NK-92 treated with Interleukin-12 subunit alpha and Interleukin-12 subunit beta, amount 100 ng/mL, for 24 hours (cell line): ENCODE data around the gene STIMATE.

ENCODE experiments used
- DNase-seq: peaks from one replicate; lab custom pipeline; 2025; lab: John Stamatoyannopoulos, UW

The STIMATE gene

GRCh38 chr3:52839892-52840545 lies 57.3 kb downstream of the STIMATE start:
- DNase-seq: no peak

GRCh38 chr3:52839268-52839575 lies 58.1 kb downstream of the STIMATE start:
- DNase-seq: no peak

DNA sequence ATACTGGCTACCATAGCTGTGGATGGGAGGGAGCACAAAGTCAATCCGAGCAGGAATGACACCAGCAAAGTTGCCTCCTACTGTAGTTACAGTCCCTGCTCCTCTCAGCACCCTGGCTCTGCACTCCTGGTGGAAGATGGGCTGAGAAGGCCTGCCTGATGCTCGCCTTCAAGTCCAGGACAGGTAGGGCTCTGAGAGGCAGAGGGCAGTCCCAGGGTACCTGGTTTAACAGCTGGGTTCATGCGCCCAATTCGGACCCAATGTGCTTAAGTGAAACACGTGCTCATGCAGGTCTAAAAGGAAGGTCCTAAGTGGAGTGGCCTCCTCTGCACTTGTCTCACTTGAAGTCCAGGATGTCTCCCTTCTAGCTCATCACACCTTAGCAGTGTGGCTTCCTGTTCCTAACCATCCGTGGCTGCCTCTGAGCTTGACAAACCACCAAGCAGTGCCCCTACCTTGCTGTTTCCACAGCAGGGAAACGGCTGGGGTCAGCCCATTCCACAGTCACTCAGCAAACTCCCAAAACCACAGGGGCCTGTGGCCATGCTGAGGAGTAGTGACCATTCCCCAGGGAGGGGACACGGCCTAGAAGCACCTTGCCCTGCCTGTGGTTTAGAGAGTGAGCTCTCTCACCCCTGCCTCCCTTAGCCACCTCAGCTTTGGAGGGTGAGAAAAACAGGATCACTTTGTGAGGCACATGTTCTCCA lies 58.6 kb downstream of the STIMATE start:
- DNase-seq: peak; percentile 8

DNA sequence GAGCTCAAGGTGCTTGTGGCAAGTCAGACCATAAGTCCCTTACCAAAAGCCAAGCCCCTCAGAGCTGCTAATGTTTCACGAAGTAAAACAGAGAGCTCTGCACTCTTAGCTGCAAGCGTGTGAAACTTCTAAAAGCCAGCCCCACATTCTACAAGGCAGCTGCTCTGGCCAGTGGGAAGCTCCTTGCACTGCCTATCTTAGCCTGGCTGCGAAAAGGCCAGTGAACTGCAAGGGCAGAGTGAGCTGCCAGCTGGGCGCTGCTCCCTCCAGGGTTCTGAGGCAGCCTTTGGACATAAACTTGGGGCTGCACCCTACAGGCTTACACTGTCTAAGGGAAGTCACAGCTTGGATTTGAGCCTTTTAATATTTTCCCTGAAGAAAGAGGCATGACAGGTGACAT lies 60.4 kb downstream of the STIMATE start:
- no peak for DNase-seq

DNA sequence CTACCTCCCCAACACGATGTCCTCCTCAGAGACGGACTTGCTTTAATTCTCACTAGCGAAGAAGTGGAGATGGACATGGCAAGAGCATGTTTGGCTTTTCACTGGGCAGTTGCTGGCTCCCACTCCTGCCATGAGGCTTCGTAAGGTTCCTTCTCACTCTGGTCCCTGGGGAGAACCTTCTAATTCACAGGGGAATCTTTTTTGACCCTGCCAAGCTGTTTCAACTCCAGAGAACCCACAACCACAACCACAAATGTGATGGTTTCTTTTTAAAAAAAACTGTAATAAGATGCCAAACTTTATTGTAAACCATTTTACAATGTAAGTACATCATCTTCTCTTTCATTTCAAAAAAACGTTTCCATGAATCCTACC lies 60.9 kb downstream of the STIMATE start:
- DNase-seq: no peak

- no peak for DNase-seq
Measured at GRCh38 chr3:52835766-52836470, 61.4 kb downstream of the STIMATE start.

DNA sequence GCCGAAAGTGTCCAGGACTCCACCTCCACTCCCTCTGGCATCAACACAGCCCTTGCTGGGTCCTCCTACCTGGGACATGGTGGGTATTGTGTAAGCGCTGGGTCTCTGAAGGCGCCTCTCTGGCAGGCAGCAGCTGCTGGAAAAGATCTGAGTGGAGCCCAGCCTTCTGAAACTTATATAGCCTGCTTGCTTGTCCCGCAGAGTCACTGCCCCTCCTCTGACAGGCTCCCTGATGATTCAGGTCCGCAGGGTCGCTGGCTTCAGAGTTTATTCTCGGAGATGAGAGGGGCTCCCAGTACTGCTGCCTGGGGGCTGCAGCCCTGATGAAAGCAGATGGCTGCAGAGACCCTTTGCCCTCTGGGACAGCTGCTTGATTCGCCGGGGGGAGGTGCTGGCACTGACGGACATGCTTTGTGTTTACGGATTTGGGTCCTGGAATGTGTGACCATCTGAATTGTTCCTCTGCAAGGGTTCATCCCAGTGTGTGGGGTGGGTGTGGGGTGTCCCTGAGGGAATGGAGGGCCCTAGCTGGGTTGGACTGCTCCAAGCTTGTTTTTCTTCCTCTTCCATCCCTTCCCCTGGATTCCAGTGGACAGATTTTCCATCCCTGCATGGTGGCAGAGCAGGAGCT lies 62.4 kb downstream of the STIMATE start, which contains the start of gene MUSTN1:
MUSTN1 (minus strand) TSS at position 149 of the 631 bp plus-strand sequence; CDS start at position 78, 71 bp downstream.
- no peak for DNase-seq

DNA sequence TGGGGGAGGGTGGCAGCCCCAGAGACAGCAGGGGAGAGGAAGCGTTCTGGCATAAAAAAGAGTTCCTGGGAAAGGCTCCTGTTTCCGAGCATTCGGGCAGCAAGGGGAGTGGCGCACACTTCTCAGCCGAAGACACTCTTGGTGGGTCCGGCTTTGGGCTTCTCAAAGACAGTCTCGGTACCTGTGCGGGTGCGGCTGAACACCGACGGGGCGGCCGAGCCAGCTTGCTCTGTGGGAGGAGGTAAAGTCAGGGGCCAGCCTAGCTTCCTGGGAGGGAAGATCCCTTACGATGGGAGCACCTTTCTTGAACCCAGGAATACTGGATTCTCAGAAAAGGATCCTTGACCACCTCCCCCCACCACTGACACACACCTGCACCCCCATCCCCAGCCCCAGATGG lies 64.1 kb downstream of the STIMATE start:
- no peak for DNase-seq

- no peak for DNase-seq
Measured at GRCh38 chr3:52831500-52832301, 65.6 kb downstream of the STIMATE start.

DNA sequence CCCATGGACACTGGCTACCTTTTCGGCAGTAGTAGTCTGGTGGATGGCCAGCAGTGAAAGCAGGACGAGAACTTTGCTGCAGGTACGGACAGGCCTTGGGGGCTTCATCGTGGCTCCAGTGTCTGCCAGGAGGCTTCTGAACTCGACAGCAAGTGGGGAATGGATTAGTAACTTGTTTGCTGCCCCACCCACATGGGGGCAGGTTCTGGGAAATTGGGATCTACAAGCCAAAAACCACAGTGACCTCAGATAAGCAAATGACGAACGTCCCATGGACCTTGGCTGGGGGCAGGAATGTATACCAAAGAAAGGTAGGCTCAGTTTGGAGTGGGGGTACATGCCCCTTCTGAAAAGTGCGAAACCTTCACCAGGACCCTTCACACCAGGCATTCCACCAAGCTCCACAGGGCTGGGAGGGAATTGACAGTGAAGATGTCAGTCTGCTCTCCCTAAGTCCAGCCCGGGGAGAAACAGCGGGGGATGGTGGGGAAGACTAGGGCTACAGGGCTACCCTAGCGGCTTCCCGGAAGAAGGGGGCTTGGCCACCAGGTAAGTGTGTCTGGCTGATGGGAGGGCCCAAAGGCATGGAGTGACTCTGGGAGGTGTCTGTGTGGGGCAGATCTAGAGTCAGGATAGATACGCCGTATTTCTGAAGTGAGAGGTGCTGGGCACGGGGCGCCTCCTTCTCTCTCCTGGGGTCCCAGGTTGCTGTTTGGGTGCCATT lies 66.7 kb downstream of the STIMATE start, which contains the start of gene ITIH4:
ITIH4 (minus strand) TSS at position 138 of the 724 bp plus-strand sequence; CDS start at position 108, 30 bp downstream.
- no peak for DNase-seq

DNA sequence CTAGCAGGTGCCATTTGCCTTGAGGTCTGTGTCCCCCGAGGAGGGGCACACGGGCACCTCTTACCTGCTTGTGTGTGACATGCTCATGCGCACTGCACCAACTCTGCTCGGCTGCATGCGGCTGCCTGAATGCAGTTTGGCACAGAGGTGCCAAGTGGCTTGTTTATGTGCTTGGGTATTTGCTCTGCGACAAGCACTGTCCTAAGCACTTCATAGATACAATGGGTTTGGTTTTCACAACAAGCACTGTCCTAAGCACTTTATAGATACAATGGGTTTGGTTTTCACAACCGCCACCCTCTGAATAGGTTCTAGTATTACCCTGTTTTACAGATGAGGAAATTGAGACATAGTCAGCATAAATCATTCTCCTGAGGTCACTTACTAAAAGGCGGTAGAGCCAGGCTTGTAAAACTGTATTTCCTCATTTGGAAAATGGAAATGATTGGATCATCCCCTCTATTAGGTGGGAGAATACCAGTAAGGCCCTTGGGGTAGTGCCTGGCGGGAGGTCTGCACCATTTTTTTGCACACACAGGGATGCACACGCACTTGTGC lies 67.4 kb downstream of the STIMATE start:
- no peak for DNase-seq

GRCh38 chr3:52829482-52829881 lies 67.9 kb downstream of the STIMATE start:
- no peak for DNase-seq

DNA sequence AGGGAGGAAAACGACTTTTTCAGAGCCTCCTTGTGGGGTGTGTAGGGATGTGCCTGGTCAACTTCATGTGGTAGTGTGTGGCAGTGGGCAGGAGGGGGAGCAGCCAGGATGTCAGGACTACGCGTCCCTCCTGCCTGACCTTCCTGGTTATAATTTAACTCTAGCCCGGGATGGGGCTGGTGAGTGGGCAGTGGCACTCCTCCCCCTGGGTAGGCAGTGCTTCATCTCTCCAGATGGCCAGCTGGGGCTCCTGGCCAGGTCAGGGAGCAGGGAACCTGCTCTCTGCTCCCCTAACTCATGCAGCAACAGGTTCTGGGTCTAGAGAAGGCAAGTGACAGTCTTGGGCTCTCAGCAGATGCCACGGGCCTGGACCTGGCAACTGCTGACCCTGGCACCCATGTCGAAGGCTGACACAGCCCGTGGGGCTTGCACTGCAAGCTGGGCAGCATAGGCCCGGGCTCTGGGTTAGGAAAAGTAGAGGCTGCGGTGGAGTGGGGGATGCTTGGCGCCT lies 69.4 kb downstream of the STIMATE start:
- DNase-seq: no peak

DNA sequence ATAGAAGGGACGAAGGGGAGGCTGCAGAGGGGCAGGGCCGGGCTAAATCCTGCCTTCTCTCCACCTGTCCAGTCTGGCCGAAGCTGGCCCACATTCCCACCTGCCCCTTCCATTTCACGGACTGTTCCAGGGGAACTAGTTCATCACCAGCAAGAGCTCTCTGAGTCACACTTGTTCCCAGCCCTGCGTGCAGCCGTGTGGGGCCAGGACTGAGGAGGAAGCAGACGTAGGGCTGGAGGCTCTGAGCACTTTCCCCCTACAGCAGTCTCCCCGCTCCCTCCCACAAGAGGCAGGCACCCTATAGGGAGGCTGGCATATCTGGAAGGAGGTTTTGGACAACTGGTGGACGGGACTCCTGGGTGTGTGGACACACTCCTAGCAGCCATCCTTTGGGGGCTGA lies 69.9 kb downstream of the STIMATE start:
- no peak for DNase-seq

GRCh38 chr3:52824037-52824436 lies 73.3 kb downstream of the STIMATE start:
- DNase-seq: no peak

GRCh38 chr3:52822363-52822762 lies 75.0 kb downstream of the STIMATE start:
- no peak for DNase-seq

DNA sequence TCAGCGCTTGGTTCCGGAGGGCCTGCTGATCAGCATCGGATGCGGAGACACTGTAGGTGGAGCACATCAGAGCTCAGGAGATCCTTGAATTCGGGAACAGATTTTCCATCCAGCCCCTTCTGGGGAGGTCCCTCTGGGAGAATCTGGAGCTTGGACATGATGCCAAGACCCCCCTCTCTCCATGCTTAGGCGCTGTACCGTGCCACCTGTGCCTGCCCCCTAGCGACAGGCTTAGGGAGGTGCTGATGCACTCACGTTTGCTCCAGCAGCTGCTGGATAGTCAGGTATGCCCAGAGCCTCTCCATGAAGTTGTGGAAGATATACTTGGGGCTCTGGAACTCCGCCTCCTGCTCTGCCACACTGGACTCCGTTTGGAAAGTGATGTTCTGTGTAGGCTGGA lies 76.6 kb downstream of the STIMATE start:
- peak; percentile 3 for DNase-seq

DNA sequence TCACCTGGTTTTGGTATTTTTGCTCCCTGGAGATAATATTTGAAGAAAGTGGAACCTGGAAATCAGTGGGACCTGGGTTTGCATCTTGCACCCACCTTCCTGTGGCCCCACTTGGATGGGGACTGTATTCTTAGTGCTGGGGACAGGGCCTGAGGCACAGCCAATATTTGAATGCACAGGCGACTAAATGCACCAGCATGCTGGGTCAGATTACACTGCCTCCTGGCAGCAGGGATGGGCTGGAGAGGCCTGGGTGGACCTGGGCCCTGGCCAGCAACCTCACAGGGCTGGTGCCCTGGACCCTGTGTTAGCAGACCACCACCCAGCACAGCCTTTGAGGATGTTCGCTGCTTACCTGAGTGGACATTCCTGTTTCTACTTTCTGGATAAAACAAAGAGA lies 77.4 kb downstream of the STIMATE start:
- DNase-seq: no peak

- DNase-seq: no peak
Measured at GRCh38 chr3:52817860-52818259, 79.5 kb downstream of the STIMATE start.

GRCh38 chr3:52817221-52817620 lies 80.1 kb downstream of the STIMATE start:
- DNase-seq: no peak

DNA sequence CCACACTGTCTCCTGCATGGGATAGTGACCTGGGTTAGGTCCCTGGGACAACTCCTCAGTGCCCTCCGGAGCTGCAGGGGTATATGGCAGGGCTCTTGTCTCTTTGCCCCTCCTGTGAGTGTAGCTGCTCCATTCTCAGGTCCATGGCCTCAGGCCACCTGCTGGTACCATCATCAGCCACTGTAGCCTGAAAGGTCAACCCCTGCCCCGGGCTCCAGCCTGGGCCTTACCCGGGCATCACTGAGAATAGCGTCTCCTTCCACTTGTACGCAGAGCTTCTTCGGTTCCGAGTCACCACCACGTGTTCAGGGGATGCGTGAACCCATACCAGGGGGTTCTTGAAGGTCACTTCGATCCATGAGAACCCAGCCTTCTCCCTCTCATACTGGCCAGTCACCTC lies 80.7 kb downstream of the STIMATE start:
- no peak for DNase-seq
